Prostate gland (tissue), 2 donors: Measurements from ENCODE around the gene DCT.

Source experiments
- POLR2AphosphoS5 ChIP-seq: sonication (generic); formaldehyde crosslinking; IDR thresholded peaks from one replicate; pipeline ENCODE4 v1.6.1; 2017; ENCODE audit warnings: antibody characterized with exemption
- TF ChIP-seq, protein P1 (sequence below), 4 experiments: fragments of 200-600 bp in 2 of 4; fragments of 450-650 bp in 2 of 4; sonication (generic) in 2 of 4; IDR thresholded peaks; 1 replicate in 3 of 4; 2 replicates in 1 of 4; pipeline ENCODE4 v1.5.1; 2016 to 2019; ENCODE audit warnings: antibody characterized with exemption in 4 of 4, mild to moderate bottlenecking in 2 of 4, moderate library complexity in 2 of 4

DNA sequence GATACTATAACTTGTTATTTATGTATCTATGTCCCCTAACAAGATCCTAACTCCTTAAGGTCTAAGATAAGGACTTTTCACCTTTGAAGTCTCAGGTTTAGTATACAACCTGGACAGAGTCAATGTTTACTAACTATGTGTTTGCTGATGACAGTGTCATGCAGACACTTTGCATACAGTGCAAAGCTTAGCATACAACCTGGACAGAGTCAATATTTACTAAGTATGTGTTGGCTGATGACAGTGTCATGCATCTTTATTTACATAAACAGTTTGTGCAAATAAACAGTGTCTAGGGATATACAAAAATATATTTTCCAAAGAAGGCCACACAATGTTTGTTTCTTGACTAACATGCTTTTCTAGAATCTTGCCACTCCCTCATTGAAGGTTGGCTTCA is 34.7 kb downstream of the DCT start:
- TF ChIP-seq, protein P1, sequence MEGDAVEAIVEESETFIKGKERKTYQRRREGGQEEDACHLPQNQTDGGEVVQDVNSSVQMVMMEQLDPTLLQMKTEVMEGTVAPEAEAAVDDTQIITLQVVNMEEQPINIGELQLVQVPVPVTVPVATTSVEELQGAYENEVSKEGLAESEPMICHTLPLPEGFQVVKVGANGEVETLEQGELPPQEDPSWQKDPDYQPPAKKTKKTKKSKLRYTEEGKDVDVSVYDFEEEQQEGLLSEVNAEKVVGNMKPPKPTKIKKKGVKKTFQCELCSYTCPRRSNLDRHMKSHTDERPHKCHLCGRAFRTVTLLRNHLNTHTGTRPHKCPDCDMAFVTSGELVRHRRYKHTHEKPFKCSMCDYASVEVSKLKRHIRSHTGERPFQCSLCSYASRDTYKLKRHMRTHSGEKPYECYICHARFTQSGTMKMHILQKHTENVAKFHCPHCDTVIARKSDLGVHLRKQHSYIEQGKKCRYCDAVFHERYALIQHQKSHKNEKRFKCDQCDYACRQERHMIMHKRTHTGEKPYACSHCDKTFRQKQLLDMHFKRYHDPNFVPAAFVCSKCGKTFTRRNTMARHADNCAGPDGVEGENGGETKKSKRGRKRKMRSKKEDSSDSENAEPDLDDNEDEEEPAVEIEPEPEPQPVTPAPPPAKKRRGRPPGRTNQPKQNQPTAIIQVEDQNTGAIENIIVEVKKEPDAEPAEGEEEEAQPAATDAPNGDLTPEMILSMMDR (IDR thresholded peaks at IDR 0.05), result no peak
- TF ChIP-seq POLR2AphosphoS5, result no peak
